Endothelial cell of umbilical vein (primary cell): ENCODE results near the gene PSMD13.

Source experiments
- CTCF ChIP-seq, 2 donors: IDR thresholded peaks; 1 replicate in 1 of 2; 2 replicates in 1 of 2; pipeline ENCODE4 v1.5.1; 2011; ENCODE audit warnings: low read length in 2 of 2, mild to moderate bottlenecking in 2 of 2, moderate library complexity in 2 of 2, control low read depth in 1 of 2, inconsistent platforms in 1 of 2, low read depth in 1 of 2; ENCODE audit not compliant: insufficient read depth in 1 of 2; ENCODE audit errors: extremely low read depth in 1 of 2
- EZH2 ChIP-seq: IDR thresholded peaks from 2 replicates; pipeline ENCODE4 v1.6.1; 2012; ENCODE audit warnings: borderline replicate concordance, low read depth, mild to moderate bottlenecking, moderate library complexity, low read length, inconsistent platforms; ENCODE audit not compliant: severe bottlenecking
- POLR2A ChIP-seq: IDR thresholded peaks from 2 replicates; pipeline ENCODE4 v1.6.1; 2012; ENCODE audit warnings: low read depth, mild to moderate bottlenecking, control low read depth, low read length

- TF ChIP-seq EZH2 (no peak), POLR2A (no peak), CTCF (IDR thresholded peaks at IDR 0.05; ENCODE audit: extremely low read depth in 1 of 2, insufficient read depth in 1 of 2, low read depth in 1 of 2, low read length in 2 of 2) (no peak)
These were observed 17.8 kb upstream of the PSMD13 start for GRCh38 chr11:218815-219593.
